Fibroblast of pulmonary artery (primary cell): ENCODE results near the gene GBF1.

Experiments
- DNase-seq: peaks from one replicate; pipeline ENCODE4 v3.0.0-alpha.2; 2010; ENCODE audit warnings: low read depth
- H3K4me3 ChIP-seq: replicated peaks from 2 replicates; pipeline ENCODE4 v1.5.1; 2011; ENCODE audit warnings: low read depth, mild to moderate bottlenecking, control low read depth, low read length, moderate library complexity
- TF ChIP-seq, protein P1 (sequence below): IDR thresholded peaks from 2 replicates; pipeline ENCODE4 v1.5.1; 2011; ENCODE audit warnings: mild to moderate bottlenecking, control low read depth, low read length, inconsistent platforms; ENCODE audit errors: missing control alignments

The GBF1 gene

GRCh38 chr10:102406815-102407214, 161.5 kb downstream of the GBF1 start:
- TF ChIP-seq, protein P1, sequence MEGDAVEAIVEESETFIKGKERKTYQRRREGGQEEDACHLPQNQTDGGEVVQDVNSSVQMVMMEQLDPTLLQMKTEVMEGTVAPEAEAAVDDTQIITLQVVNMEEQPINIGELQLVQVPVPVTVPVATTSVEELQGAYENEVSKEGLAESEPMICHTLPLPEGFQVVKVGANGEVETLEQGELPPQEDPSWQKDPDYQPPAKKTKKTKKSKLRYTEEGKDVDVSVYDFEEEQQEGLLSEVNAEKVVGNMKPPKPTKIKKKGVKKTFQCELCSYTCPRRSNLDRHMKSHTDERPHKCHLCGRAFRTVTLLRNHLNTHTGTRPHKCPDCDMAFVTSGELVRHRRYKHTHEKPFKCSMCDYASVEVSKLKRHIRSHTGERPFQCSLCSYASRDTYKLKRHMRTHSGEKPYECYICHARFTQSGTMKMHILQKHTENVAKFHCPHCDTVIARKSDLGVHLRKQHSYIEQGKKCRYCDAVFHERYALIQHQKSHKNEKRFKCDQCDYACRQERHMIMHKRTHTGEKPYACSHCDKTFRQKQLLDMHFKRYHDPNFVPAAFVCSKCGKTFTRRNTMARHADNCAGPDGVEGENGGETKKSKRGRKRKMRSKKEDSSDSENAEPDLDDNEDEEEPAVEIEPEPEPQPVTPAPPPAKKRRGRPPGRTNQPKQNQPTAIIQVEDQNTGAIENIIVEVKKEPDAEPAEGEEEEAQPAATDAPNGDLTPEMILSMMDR = no peak
- no peak overlapping the region for H3K4me3 ChIP-seq
- DNase-seq = no peak

- TF ChIP-seq, protein P1 = no peak
- no peak overlapping the region for H3K4me3 ChIP-seq
- DNase-seq = no peak
These were observed 162.2 kb downstream of the GBF1 start for GRCh38 chr10:102407425-102408130.

GRCh38 chr10:102408131-102408727, 162.9 kb downstream of the GBF1 start:
- peak overlapping the region; percentile 44 for H3K4me3 ChIP-seq
- TF ChIP-seq, protein P1 = no peak
- no peak for DNase-seq

- TF ChIP-seq, protein P1 = no peak
- H3K4me3 ChIP-seq = peak overlapping the region; percentile 44
- DNase-seq = peak; percentile 42
These were observed 163.6 kb downstream of the GBF1 start for GRCh38 chr10:102408728-102409603.

DNA sequence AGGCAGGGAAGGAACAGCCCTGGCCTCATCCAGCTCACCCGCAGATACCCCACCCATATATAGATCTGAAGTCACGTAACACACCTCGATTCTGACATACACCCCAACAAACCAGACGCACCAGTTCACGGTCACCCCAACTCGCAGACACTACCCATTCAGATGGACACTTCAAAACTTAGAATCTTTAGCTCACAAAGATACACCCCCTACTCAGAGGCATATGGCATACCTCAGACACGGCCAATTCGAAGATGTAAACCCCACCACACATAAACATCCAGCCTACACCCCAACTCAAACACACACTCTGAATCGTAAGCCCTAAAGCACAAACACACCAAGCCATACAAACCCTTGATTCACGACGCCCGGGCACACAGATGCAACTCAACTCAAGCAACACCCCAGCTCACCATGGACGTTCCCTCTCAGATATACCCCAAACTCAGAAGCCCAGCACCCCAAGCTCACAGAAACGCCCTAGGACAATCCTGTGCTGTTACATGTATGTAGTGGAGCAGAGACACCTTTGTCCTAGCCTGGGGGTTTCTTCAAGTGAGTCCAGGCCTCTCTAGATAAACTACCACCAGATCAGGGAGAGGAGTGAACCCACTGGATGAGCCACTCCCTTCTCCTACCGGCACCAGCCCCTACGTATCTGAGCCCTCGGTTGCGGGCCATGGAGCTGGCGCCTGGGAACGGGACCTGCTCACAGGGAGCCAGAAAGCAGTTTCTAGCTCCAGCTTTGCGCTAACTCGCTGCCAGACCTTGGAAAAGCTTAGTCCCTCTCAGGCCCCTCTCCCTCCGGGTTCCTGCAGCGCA, 164.5 kb downstream of the GBF1 start:
- H3K4me3 ChIP-seq = peak overlapping the region; percentile 46
- TF ChIP-seq, protein P1 = no peak
- no peak for DNase-seq

DNA sequence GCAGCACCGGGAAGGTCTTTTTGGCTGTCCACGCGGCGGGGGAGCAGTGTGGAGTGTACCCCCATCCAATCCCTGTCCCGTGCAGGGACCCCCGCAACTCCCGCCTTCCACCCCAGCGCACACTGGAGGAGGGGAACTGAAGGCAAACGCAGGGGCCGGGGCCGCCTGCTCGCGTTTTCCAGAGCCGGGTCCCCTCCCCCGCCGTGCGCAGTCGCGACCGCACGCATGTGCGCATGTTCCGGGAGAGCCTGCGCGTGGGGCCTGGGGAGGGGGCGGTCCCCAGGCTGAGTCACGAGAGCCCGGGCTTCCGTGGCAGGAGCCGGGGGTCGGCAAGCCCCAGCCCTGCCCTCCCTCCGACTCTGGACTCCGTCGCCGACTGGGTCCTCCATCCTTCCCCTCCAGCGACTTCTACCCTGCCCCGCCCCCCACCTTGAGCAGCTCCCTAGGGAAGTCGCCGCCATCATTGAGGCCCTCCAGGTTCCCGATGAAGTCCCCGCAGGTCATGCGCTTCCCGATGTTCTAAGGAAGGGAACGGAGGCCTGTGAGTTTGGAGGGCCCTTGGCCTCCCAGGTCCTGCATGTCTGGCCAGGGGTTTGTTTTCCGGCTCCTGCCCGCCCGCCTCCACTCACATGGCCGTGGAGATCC, 165.2 kb downstream of the GBF1 start:
- TF ChIP-seq, protein P1 = no peak
- DNase-seq = no peak
- H3K4me3 ChIP-seq = peak overlapping the region; percentile 46
